BJ (cell line): ENCODE measurements around the gene EIF2S3B. TPM values are rescaled to one million over a fixed set of nuclear protein-coding genes. Genes with fewer than 3 reads are reported as not detected.

Experiments
- CTCF ChIA-PET: fragments of 350-600 bp; formaldehyde crosslinking; extraction: SDS; loops from one replicate; lab custom pipeline; 2021; ENCODE audit warnings: antibody characterized with exemption, inconsistent platforms; lab: Yijun Ruan, JAX
- POLR2A ChIA-PET: fragments of 300-600 bp; sonication (Branson Sonifier 250); formaldehyde crosslinking; extraction: SDS; loops from one replicate; lab custom pipeline; 2021; ENCODE audit warnings: antibody characterized with exemption; lab: Charles Lee
- DNase-seq: peaks from one replicate; pipeline ENCODE4 v3.0.0-alpha.2; 2011; ENCODE audit warnings: low read depth
- H3K27me3 ChIP-seq: 2 replicates; pipeline ENCODE4 v1.6.0; 2011; ENCODE audit warnings: low read length; ENCODE audit not compliant: control insufficient read depth, insufficient read depth
- H3K36me3 ChIP-seq: 2 replicates; pipeline ENCODE4 v1.5.1; 2011; ENCODE audit warnings: low read length; ENCODE audit not compliant: control insufficient read depth, insufficient read depth
- H3K4me3 ChIP-seq: 2 replicates; pipeline ENCODE4 v1.5.1; 2011; ENCODE audit warnings: low read depth, mild to moderate bottlenecking, control low read depth, low read length
- polyA plus RNA-seq: library from polyadenylated mRNA; depleted of rRNA; stranded (reverse); fragments of >200 nt; gene quantifications from 2 replicates; pipeline ENCODE4 v1.2.3, GENCODE V29; 2011
- TF ChIP-seq, protein P1 (sequence below): IDR thresholded peaks from 2 replicates; pipeline ENCODE4 v1.5.1; 2011; ENCODE audit warnings: low read depth, mild to moderate bottlenecking, control low read depth, inconsistent platforms, low read length, moderate library complexity; ENCODE audit not compliant: insufficient read depth

The EIF2S3B gene
- polyA plus RNA-seq, 1 experiment, result 0.65 TPM

DNA sequence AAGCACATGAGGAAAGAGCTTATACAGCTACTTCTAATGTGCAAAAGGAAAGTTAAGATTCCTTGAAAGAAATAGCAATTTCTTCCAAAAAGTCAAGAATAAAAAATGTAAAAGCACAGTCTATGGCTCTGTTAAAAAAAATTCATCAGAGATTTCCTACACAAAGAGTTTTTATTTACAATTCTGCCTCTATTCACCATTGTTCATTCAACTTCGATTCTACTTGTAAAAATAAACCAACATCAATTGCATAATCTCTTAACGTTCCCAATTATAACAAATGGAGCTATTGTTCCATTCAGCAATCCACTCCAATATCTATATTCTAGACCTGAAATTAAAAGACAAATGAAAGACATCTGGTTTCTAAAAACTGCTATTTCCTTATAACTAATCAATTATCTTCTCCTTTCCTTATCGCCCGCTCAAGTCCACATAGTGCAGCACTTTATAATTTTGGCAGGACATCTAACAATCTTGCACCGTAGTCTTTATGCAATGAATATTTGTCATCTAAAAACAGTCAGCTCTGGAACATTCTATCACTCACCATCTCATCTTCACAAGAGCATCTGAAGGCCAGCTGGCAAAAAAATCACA, 6.2 kb downstream of the EIF2S3B start:
- Histone ChIP-seq H3K4me3 (no peak overlapping the region), H3K27me3 (no peaks in the 10 kb centered on the region; the same call in 1 of the 2 replicates), H3K36me3 (no peaks in the 10 kb centered on the region)
- no peak for DNase-seq
- CTCF ChIA-PET, result no interaction called here
- TF ChIP-seq, protein P1, sequence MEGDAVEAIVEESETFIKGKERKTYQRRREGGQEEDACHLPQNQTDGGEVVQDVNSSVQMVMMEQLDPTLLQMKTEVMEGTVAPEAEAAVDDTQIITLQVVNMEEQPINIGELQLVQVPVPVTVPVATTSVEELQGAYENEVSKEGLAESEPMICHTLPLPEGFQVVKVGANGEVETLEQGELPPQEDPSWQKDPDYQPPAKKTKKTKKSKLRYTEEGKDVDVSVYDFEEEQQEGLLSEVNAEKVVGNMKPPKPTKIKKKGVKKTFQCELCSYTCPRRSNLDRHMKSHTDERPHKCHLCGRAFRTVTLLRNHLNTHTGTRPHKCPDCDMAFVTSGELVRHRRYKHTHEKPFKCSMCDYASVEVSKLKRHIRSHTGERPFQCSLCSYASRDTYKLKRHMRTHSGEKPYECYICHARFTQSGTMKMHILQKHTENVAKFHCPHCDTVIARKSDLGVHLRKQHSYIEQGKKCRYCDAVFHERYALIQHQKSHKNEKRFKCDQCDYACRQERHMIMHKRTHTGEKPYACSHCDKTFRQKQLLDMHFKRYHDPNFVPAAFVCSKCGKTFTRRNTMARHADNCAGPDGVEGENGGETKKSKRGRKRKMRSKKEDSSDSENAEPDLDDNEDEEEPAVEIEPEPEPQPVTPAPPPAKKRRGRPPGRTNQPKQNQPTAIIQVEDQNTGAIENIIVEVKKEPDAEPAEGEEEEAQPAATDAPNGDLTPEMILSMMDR, result no peak
- POLR2A ChIA-PET, result no interaction called here

DNA sequence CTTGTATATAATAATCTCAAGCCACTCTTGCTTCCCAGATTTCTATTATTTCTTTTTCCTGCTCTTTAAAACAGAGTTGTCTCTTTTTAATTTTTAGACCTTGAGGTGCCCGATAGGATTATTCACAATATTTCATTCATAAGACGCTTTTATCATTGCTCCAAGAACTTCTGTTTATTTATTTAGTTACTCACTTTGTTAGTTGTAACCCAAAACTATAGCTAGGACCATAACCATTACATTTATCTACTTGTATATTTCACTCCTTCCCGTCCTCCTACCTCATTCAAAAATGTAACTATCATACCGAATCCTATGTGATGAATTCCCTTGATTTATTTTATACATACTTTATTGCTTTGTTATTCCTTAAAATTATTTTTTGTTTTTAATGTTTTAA, 7.1 kb downstream of the EIF2S3B start:
- ChIA-PET POLR2A (no interaction called here), CTCF (no interaction called here)
- no peaks in the 10 kb centered on the region for H3K36me3 ChIP-seq
- TF ChIP-seq, protein P1, result no peak
- no peak overlapping the region for H3K4me3 ChIP-seq
- DNase-seq, result no peak
- H3K27me3 ChIP-seq, result no peaks in the 10 kb centered on the region; the same call in 1 of the 2 replicates

DNA sequence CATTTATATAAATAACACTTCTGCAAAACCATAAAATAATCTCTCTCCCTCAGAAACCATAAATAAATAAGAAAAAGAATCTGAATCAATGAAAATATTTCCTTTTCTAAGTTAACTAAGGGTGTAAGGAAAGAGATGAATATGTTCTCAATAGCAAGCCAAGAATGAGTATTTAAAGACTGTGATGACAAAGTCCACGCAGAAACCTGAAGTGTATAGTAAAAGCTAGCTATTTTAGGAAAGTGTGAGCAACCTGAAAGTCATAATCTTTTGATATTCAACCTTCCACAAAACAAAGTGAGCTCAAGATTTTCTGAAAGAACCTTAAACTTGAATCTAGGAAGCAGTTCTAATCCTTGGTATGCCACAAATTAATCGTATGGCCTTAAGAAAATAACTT, 15.9 kb downstream of the EIF2S3B start:
- ChIA-PET CTCF (interaction anchor here (0.6 kb wide), 1 partner anchor 229 kb away, joined by 3 read pairs; no protein-coding TSS in a partner anchor), POLR2A (no interaction called here)
- DNase-seq, result no peak
- H3K4me3 ChIP-seq, result no peak overlapping the region
- H3K36me3 ChIP-seq, result no peaks in the 10 kb centered on the region
- TF ChIP-seq, protein P1, result no peak
- H3K27me3 ChIP-seq, result no peaks in the 10 kb centered on the region

DNA sequence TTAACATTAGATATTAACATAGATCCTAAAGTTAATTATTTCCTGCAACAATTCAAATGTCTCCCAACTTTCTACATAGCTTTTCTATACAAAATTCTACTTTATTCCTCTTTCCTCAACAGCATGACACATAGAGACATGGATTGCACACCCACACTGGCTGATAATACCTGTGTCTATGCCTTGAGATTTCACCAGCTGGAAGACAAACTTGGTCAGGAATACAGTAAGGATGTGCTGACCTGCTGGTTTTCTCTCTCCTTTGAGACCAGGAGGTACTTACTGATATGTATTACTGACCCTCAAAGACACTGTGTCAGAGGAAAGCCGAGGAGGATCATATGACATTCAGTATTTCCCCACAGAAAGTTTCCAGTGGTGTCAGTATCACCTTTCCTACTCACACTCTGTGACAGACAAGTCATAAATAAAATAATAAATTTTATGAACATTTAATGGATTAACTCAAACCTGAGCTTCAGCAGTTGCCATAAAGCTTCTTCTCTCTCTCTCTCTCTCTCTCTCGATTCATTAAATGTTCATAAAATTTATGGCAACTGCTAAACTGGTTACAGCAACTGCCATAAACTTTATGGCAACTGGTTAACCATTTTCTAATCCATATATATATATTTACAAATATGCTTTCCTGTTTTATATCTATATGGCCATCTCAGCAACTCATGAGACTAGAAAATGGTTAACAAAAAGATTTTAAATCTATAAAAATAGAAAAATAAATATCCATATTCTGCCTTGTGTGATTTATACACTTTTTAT, 22.7 kb downstream of the EIF2S3B start:
- ChIA-PET POLR2A (no interaction called here), CTCF (no interaction called here)
- no peaks in the 10 kb centered on the region for H3K36me3 ChIP-seq
- no peaks in the 10 kb centered on the region for H3K27me3 ChIP-seq
- no peak for DNase-seq
- H3K4me3 ChIP-seq, result no peak overlapping the region
- TF ChIP-seq, protein P1, result no peak

DNA sequence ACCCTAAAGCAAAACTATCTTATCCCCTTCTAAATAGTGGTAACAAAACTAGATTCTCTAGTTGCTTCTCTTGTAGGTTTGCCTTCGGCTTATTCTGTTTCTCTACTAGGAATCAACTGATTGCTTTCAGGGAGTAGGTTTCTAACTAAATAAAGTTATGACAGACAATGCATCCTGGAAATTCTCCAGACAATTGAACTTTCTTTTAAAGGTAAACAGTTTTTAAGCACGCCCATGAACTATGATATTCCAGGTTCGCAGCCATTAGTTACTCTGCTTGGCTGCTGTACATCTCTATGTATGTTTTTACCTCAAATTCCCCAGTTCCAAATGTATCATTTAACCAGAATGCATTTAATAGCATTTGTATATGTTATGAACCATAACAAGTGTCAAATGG, 23.9 kb downstream of the EIF2S3B start:
- ChIA-PET POLR2A (no interaction called here), CTCF (no interaction called here)
- TF ChIP-seq, protein P1, result no peak
- no peak overlapping the region for H3K4me3 ChIP-seq
- no peaks in the 10 kb centered on the region for H3K27me3 ChIP-seq
- DNase-seq, result no peak
- H3K36me3 ChIP-seq, result no peaks in the 10 kb centered on the region
